Endothelial cell of umbilical vein (primary cell): Measurements from ENCODE around the gene GALNT9. TPM values are rescaled to one million over a fixed set of nuclear protein-coding genes. Genes with fewer than 3 reads are reported as not detected.

ENCODE experiments used
- BruUV-seq: library from RNA; stranded (reverse); fragments of 400-500 nt; replicated peaks from 2 replicates; lab custom pipeline; 2021; lab: Mats Ljungman, UMichigan
- CTCF ChIA-PET: fragments of 300-600, 350-600 bp; sonication (Branson Sonifier 250); formaldehyde crosslinking; loops from one replicate; lab custom pipeline; 2021; ENCODE audit warnings: antibody characterized with exemption, inconsistent platforms; lab: Charles Lee
- POLR2A ChIA-PET: fragments of 300-600, 350-600 bp; sonication (Branson Sonifier 250); formaldehyde crosslinking; loops from one replicate; lab custom pipeline; 2021; ENCODE audit warnings: antibody characterized with exemption, inconsistent platforms; lab: Charles Lee
- DNase-seq: peaks from one replicate; pipeline ENCODE4 v3.0.0-alpha.2; 2011; ENCODE audit warnings: low read depth, low spot score
- FAIRE-seq: peaks from 2 replicates; lab custom pipeline; 2011; peaks lifted over from hg19 to GRCh38; lab: Jason Lieb, UNC
- H2AFZ ChIP-seq: 2 replicates; pipeline ENCODE4 v1.6.0; 2012; ENCODE audit warnings: low read depth, low read length, control low read depth, inconsistent platforms
- H3K27ac ChIP-seq: 2 replicates; pipeline ENCODE4 v1.5.1; 2011; ENCODE audit warnings: low read depth, mild to moderate bottlenecking, control low read depth, low read length, moderate library complexity; ENCODE audit not compliant: insufficient read depth
- H3K27me3 ChIP-seq, 2 experiments: 2 replicates each; pipeline versions ENCODE4 v1.6.0 to v1.6.1; 2011; ENCODE audit warnings: low read length in 2 of 2, mixed read lengths in 1 of 2; ENCODE audit not compliant: control insufficient read depth in 2 of 2, insufficient read depth in 2 of 2
- H3K36me3 ChIP-seq, 2 experiments: 2 replicates in 1 of 2; 3 replicates in 1 of 2; pipeline ENCODE4 v1.5.1; 2011; ENCODE audit warnings: low read length in 2 of 2, mild to moderate bottlenecking in 1 of 2, moderate library complexity in 1 of 2; ENCODE audit not compliant: control insufficient read depth in 2 of 2, insufficient read depth in 2 of 2; ENCODE audit errors: extremely low read depth in 1 of 2
- H3K4me1 ChIP-seq: 3 replicates; pipeline ENCODE4 v1.5.1; 2011; ENCODE audit warnings: mild to moderate bottlenecking, low read length; ENCODE audit not compliant: control insufficient read depth, insufficient read depth; ENCODE audit errors: extremely low read depth
- H3K4me2 ChIP-seq: 2 replicates; pipeline ENCODE4 v1.6.1; 2011; ENCODE audit warnings: low read length, control low read depth, mixed read lengths; ENCODE audit not compliant: insufficient read depth
- H3K4me3 ChIP-seq, 3 experiments: fragments of 200-600 bp in 1 of 3; sonication (generic), shearing (Covaris generic) in 1 of 3; replicated peaks in 1 of 3; 2 replicates each; pipeline ENCODE4 v1.5.1; 2011 to 2016; ENCODE audit warnings: control low read depth in 3 of 3, low read length in 3 of 3, mild to moderate bottlenecking in 2 of 3, inconsistent platforms in 1 of 3, low read depth in 1 of 3, moderate library complexity in 1 of 3; ENCODE audit not compliant: insufficient read depth in 1 of 3
- H3K79me2 ChIP-seq: 2 replicates; pipeline ENCODE4 v1.6.0; 2012; ENCODE audit warnings: low read length, inconsistent platforms; ENCODE audit not compliant: control insufficient read depth, insufficient read depth
- H3K9ac ChIP-seq: replicated peaks from 2 replicates; pipeline ENCODE3; 2011; ENCODE audit warnings: low read length, control low read depth; ENCODE audit not compliant: insufficient read depth; ENCODE audit errors: extremely low read depth
- H3K9me1 ChIP-seq: replicated peaks from 3 replicates; pipeline ENCODE4 v1.6.0; 2011; ENCODE audit warnings: mild to moderate bottlenecking, low read length; ENCODE audit not compliant: control insufficient read depth, insufficient read depth; ENCODE audit errors: extremely low read depth
- H3K9me3 ChIP-seq: replicated peaks from 2 replicates; pipeline ENCODE4 v1.5.1; 2012; ENCODE audit warnings: low read length, inconsistent platforms; ENCODE audit not compliant: control insufficient read depth, insufficient read depth
- H4K20me1 ChIP-seq: replicated peaks from 2 replicates; pipeline ENCODE3; 2011; ENCODE audit warnings: mild to moderate bottlenecking, low read length; ENCODE audit not compliant: control insufficient read depth, insufficient read depth; ENCODE audit errors: extremely low read depth
- CTCF ChIP-seq, 2 donors: IDR thresholded peaks; 1 replicate in 1 of 2; 2 replicates in 1 of 2; pipeline ENCODE4 v1.5.1; 2011; ENCODE audit warnings: low read length in 2 of 2, mild to moderate bottlenecking in 2 of 2, moderate library complexity in 2 of 2, control low read depth in 1 of 2, inconsistent platforms in 1 of 2, low read depth in 1 of 2; ENCODE audit not compliant: insufficient read depth in 1 of 2; ENCODE audit errors: extremely low read depth in 1 of 2
- EZH2 ChIP-seq: IDR thresholded peaks from 2 replicates; pipeline ENCODE4 v1.6.1; 2012; ENCODE audit warnings: borderline replicate concordance, low read depth, mild to moderate bottlenecking, moderate library complexity, low read length, inconsistent platforms; ENCODE audit not compliant: severe bottlenecking
- FOS ChIP-seq: IDR thresholded peaks from 2 replicates; pipeline ENCODE4 v1.6.1; 2011; ENCODE audit warnings: mild to moderate bottlenecking, low read length, moderate library complexity, borderline replicate concordance; ENCODE audit not compliant: insufficient read depth
- GATA2 ChIP-seq: IDR thresholded peaks from 2 replicates; pipeline ENCODE4 v1.7.0; 2011; ENCODE audit warnings: low read depth, mild to moderate bottlenecking, moderate library complexity, mixed read lengths, low read length; ENCODE audit not compliant: insufficient read length, insufficient read depth
- JUN ChIP-seq: IDR thresholded peaks from 2 replicates; pipeline ENCODE4 v1.6.1; 2011; ENCODE audit warnings: borderline replicate concordance, low read depth; ENCODE audit not compliant: insufficient read length, insufficient read depth
- MYC ChIP-seq: IDR thresholded peaks from one replicate; pipeline ENCODE4 v1.6.1; 2011; ENCODE audit warnings: mild to moderate bottlenecking, low read depth, low read length
- POLR2A ChIP-seq: IDR thresholded peaks from 2 replicates; pipeline ENCODE4 v1.6.1; 2012; ENCODE audit warnings: low read depth, mild to moderate bottlenecking, control low read depth, low read length
- POLR2AphosphoS5 ChIP-seq: IDR thresholded peaks from 2 replicates; pipeline ENCODE4 v1.6.1; 2012; ENCODE audit warnings: low read depth, mild to moderate bottlenecking, control low read depth, low read length, moderate library complexity; ENCODE audit not compliant: insufficient read depth
- dilution Hi-C: fragments of 300-500 bp; cut with MboI; formaldehyde crosslinking; loops from one replicate; pipeline ENCODE4 v1.15.0; 2019; ENCODE audit warnings: low sequenced_read_pairs; ENCODE audit not compliant: extremely low pct_ligation_motif_present
- intact Hi-C: fragments of 100-400 bp; cut with micrococcal nuclease; formaldehyde crosslinking; loops from one replicate; pipeline ENCODE4 v1.10.0; 2022
- polyA plus RNA-seq, 4 experiments: library from polyadenylated mRNA; depleted of rRNA in 3 of 4; stranded (reverse) in 3 of 4; unstranded in 1 of 4; fragments of >200 nt; gene quantifications; 2 replicates each; pipeline versions ENCODE4 v1.2.1 to v1.2.3, GENCODE V29; 2011 to 2012; ENCODE audit warnings: missing spikeins in 1 of 4
- total RNA-seq: library from RNA; stranded (reverse); gene quantifications from 2 replicates; pipeline ENCODE4 v1.2.3, GENCODE V29; 2021
- TF ChIP-seq, protein P1 (sequence below): IDR thresholded peaks from 2 replicates; pipeline ENCODE4 v1.6.1; 2011; ENCODE audit not compliant: insufficient read depth, insufficient read length

The GALNT9 gene
- total and polyA plus RNA-seq, 2 donors (not counting 3 experiments of a cell fraction or from before 2014, with no cell fraction given), result 0.14 to 0.73 TPM

DNA sequence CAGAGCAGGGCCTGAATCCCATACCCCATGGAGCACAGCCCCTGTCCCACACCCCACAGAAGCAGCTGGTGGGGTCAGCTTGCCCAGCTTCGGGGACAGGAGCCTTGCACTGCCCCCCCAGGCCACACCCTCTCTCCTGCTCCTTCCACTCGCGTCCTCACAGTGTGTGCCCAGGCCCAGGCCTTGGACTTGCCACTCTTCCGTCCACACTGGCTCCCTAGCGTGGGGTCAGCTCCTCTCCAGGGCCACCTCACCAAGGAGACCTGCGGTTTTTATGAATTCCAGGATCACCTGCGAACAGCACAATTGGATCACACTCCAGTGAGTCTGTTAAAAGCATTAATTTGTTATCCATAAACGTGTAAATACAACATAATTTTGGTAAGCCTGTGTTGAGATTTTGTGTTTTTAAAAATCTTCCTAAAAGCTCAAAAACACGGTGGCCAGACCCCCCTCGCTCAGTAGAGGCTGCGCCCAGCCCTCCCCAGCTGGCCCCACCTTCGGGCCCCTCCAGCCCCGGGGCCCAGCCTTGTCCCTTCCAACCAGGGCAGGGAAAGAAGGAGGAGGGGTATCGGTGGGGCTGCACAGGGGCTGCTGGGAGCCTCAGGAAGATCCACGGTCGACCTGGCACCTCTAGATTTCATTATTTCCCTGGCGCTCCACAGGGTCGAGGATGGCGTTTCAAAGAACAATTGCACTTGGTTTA lies 12.0 kb downstream of the GALNT9 start:
- intact Hi-C loops (no loop called here), dilution Hi-C loops (no loop called here)
- no peak overlapping the region for H3K4me3 ChIP-seq
- no TSS peak for BruUV-seq
- ChIA-PET CTCF (interaction anchor here (1.7 kb wide), 1 partner anchor 10 kb away, joined by 3 read pairs; no protein-coding TSS in a partner anchor), POLR2A (no interaction called here)
- no peaks in the 10 kb centered on the region for H3K9me1 ChIP-seq
- DNase-seq, result no peak
- no peaks in the 10 kb centered on the region for H3K36me3 ChIP-seq
- H3K27me3 ChIP-seq, result no peaks in the 10 kb centered on the region
- H3K4me1 ChIP-seq, result no peaks in the 10 kb centered on the region
- H3K4me2 ChIP-seq, result no peak overlapping the region
- no peak overlapping the region for H3K27ac ChIP-seq
- FAIRE-seq, result no peak
- no peak for TF ChIP-seq GATA2
- no peak for TF ChIP-seq POLR2AphosphoS5
- TF ChIP-seq MYC, result no peak
- no peak for TF ChIP-seq FOS
- no peak for TF ChIP-seq JUN
- TF ChIP-seq, protein P1, sequence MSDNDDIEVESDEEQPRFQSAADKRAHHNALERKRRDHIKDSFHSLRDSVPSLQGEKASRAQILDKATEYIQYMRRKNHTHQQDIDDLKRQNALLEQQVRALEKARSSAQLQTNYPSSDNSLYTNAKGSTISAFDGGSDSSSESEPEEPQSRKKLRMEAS, result no peak
- no peak for TF ChIP-seq POLR2A
- TF ChIP-seq EZH2, result no peak
- no peak for TF ChIP-seq CTCF (IDR thresholded peaks at IDR 0.05; ENCODE audit: extremely low read depth in 1 of 2, insufficient read depth in 1 of 2, low read depth in 1 of 2, low read length in 2 of 2)
- no peaks in the 10 kb centered on the region for H3K9me3 ChIP-seq
- H4K20me1 ChIP-seq, result no peaks in the 10 kb centered on the region
- H3K9ac ChIP-seq, result no peak overlapping the region
- no peak overlapping the region for H2AFZ ChIP-seq
- H3K79me2 ChIP-seq, result no peaks in the 10 kb centered on the region
